ENCODE results near the gene SGMS1.
"Not testable (repeated sequence)": the region's sequence is repeated elsewhere in the genome, so short reads cannot be mapped to it uniquely, and the experiment has no call there.

SGMS1 gene

GRCh38 chr10:50538555-50539398 lies 85.0 kb downstream of the SGMS1 start:
- in situ Hi-C loops (cut with MboI; ENCODE audit: low pct_unique_long_range_greater_than_20kb, low sequenced_read_pairs, unreplicated experiment), result no loop called here
- DNase-seq (ENCODE audit: low spot score), result no peak
- no peak for TF ChIP-seq CTCF (IDR thresholded peaks at IDR 0.05; ENCODE audit: extremely low read depth, insufficient read depth, missing control alignments)

- no peak for DNase-seq (ENCODE audit: low spot score)
- no peak for TF ChIP-seq CTCF (IDR thresholded peaks at IDR 0.05; ENCODE audit: extremely low read depth, insufficient read depth, missing control alignments)
- in situ Hi-C loops (cut with MboI; ENCODE audit: low pct_unique_long_range_greater_than_20kb, low sequenced_read_pairs, unreplicated experiment), result no loop called here
These were observed 87.0 kb downstream of the SGMS1 start for GRCh38 chr10:50536617-50537240.

- DNase-seq (ENCODE audit: low spot score), result not testable (repeated sequence)
These were observed 88.9 kb downstream of the SGMS1 start for GRCh38 chr10:50534748-50535376.

GRCh38 chr10:50533296-50533695 lies 90.5 kb downstream of the SGMS1 start:
- TF ChIP-seq CTCF (IDR thresholded peaks at IDR 0.05; ENCODE audit: extremely low read depth, insufficient read depth, missing control alignments), result no peak
- no peak for DNase-seq (ENCODE audit: low spot score)
- in situ Hi-C loops (cut with MboI; ENCODE audit: low pct_unique_long_range_greater_than_20kb, low sequenced_read_pairs, unreplicated experiment), result no loop called here

More at GRCh38 chr10:50534748-50535376, 88.9 kb downstream of the SGMS1 start:
- in situ Hi-C loops (cut with MboI; ENCODE audit: low pct_unique_long_range_greater_than_20kb, low sequenced_read_pairs, unreplicated experiment), result not testable (repeated sequence)

- TF ChIP-seq CTCF (IDR thresholded peaks at IDR 0.05; ENCODE audit: extremely low read depth, insufficient read depth, missing control alignments), result no peak
- no peak for DNase-seq (ENCODE audit: low spot score)
- in situ Hi-C loops (cut with MboI; ENCODE audit: low pct_unique_long_range_greater_than_20kb, low sequenced_read_pairs, unreplicated experiment), result no loop called here
These were observed 92.2 kb downstream of the SGMS1 start for GRCh38 chr10:50531388-50532077.

GRCh38 chr10:50529660-50530059 lies 94.1 kb downstream of the SGMS1 start:
- DNase-seq (ENCODE audit: low spot score), result no peak
- no peak for TF ChIP-seq CTCF (IDR thresholded peaks at IDR 0.05; ENCODE audit: extremely low read depth, insufficient read depth, missing control alignments)
- in situ Hi-C loops (cut with MboI; ENCODE audit: low pct_unique_long_range_greater_than_20kb, low sequenced_read_pairs, unreplicated experiment), result no loop called here

Measured in GM13977 (cell line).